Lower lobe of right lung (tissue), 2 donors: ENCODE data around the gene TMC3. TPM values are rescaled to one million over a fixed set of nuclear protein-coding genes. Genes with fewer than 3 reads are reported as not detected.
A peak's percentile ranks its signal among the peaks of the same experiment; 100 is the strongest.

Experiments
- ATAC-seq, 2 donors: fragments of 200-7000 bp; cut with Tn5 transposase; one replicate each; pipeline ENCODE4 v1.9.1; 2020 to 2022; ENCODE audit warnings: mild to moderate bottlenecking in 2 of 2, moderate library complexity in 2 of 2
- DNase-seq: peaks from one replicate; pipeline ENCODE4 v3.0.0-alpha.2; 2020
- H3K27ac ChIP-seq: fragments of 200-600 bp; one replicate; pipeline ENCODE4 v1.8.0; 2022
- H3K27me3 ChIP-seq: fragments of 200-600 bp; one replicate; pipeline ENCODE4 v1.8.0; 2022; ENCODE audit warnings: low read depth
- H3K36me3 ChIP-seq: fragments of 200-600 bp; one replicate; pipeline ENCODE4 v1.8.0; 2022; ENCODE audit warnings: mild to moderate bottlenecking
- H3K4me1 ChIP-seq: fragments of 200-600 bp; one replicate; pipeline ENCODE4 v1.8.0; 2022
- H3K4me3 ChIP-seq: fragments of 200-600 bp; one replicate; pipeline ENCODE4 v1.8.0; 2022; ENCODE audit warnings: mild to moderate bottlenecking
- H3K9me3 ChIP-seq: fragments of 200-600 bp; one replicate; pipeline ENCODE4 v1.8.0; 2022
- CTCF ChIP-seq: fragments of 200-600 bp; IDR thresholded peaks from one replicate; pipeline ENCODE4 v1.8.0; 2022; ENCODE audit warnings: antibody characterized with exemption, mild to moderate bottlenecking
- intact Hi-C: fragments of 100-400 bp; cut with DNase I; formaldehyde crosslinking; loops from one replicate; pipeline ENCODE4 v1.11.0; 2022
- total RNA-seq: library from RNA; stranded (reverse); fragmentation: NEBNext Ultra II Directional; extraction: Animal tissue kit (Norgen Biotek cat#: 25700); gene quantifications from one replicate; pipeline ENCODE4 v1.2.1, GENCODE V29; 2021
- donor health status: DM: no; HTN: yes; CAD: no; lungs with severe emphysema.

The TMC3 gene
- total RNA-seq, 1 donor from 2014 or later: not detected

GRCh38 chr15:81338170-81339007, 35.6 kb downstream of the TMC3 start:
- Histone ChIP-seq H3K36me3 (no peaks in the 10 kb centered on the region), H3K4me1 (peaks cover 5% of the 10 kb centered on the region), H3K27ac (no peak overlapping the region), H3K4me3 (no peak overlapping the region), H3K27me3 (no peaks in the 10 kb centered on the region), H3K9me3 (no peaks in the 10 kb centered on the region)
- intact Hi-C loops: no loop called here
- no peak for DNase-seq
- no peak for TF ChIP-seq CTCF
- ATAC-seq: peak; percentile 48 to 49

GRCh38 chr15:81337713-81338157, 36.3 kb downstream of the TMC3 start:
- intact Hi-C loops: no loop called here
- Histone ChIP-seq H3K36me3 (no peaks in the 10 kb centered on the region), H3K27me3 (no peaks in the 10 kb centered on the region), H3K4me1 (peaks cover 5% of the 10 kb centered on the region), H3K4me3 (no peak overlapping the region), H3K27ac (no peak overlapping the region), H3K9me3 (no peaks in the 10 kb centered on the region)
- TF ChIP-seq CTCF: no peak
- DNase-seq (no peak), ATAC-seq (no peak)

GRCh38 chr15:81337241-81337640, 36.8 kb downstream of the TMC3 start:
- H3K4me1 ChIP-seq: peaks cover 5% of the 10 kb centered on the region
- no peak for DNase-seq
- no peaks in the 10 kb centered on the region for H3K27me3 ChIP-seq
- ATAC-seq: no peak
- no peaks in the 10 kb centered on the region for H3K9me3 ChIP-seq
- H3K36me3 ChIP-seq: no peaks in the 10 kb centered on the region
- intact Hi-C loops: no loop called here
- H3K27ac ChIP-seq: no peak overlapping the region
- TF ChIP-seq CTCF: no peak
- no peak overlapping the region for H3K4me3 ChIP-seq

- no peaks in the 10 kb centered on the region for H3K27me3 ChIP-seq
- no peak for ATAC-seq
- DNase-seq: no peak
- H3K27ac ChIP-seq: no peak overlapping the region
- no peak overlapping the region for H3K4me3 ChIP-seq
- no peaks in the 10 kb centered on the region for H3K36me3 ChIP-seq
- TF ChIP-seq CTCF: peak; percentile 31
- intact Hi-C loops: no loop called here
- no peaks in the 10 kb centered on the region for H3K9me3 ChIP-seq
- H3K4me1 ChIP-seq: peaks cover 5% of the 10 kb centered on the region
These were observed 37.4 kb downstream of the TMC3 start for GRCh38 chr15:81336568-81336967.

GRCh38 chr15:81335631-81336030, 38.4 kb downstream of the TMC3 start:
- no peak for ATAC-seq
- Histone ChIP-seq H3K27ac (no peak overlapping the region), H3K9me3 (no peaks in the 10 kb centered on the region), H3K4me3 (no peak overlapping the region), H3K4me1 (peaks cover 5% of the 10 kb centered on the region), H3K36me3 (no peaks in the 10 kb centered on the region), H3K27me3 (no peaks in the 10 kb centered on the region)
- no peak for DNase-seq
- no peak for TF ChIP-seq CTCF
- intact Hi-C loops: no loop called here
